NCI-H1694 treated with DMSO at 0.1 percent for 48 hours (cell line): ENCODE results near the gene CLCN4.

Experiments used
- DNase-seq: peaks from one replicate; lab custom pipeline; 2025; lab: John Stamatoyannopoulos, UW

The CLCN4 gene

GRCh38 chrX:10130354-10130753, 26.4 kb upstream of the CLCN4 start:
- no peak for DNase-seq

GRCh38 chrX:10133980-10134676, 22.6 kb upstream of the CLCN4 start:
- no peak for DNase-seq

- DNase-seq, result no peak
These were observed 21.9 kb upstream of the CLCN4 start for GRCh38 chrX:10134921-10135320.

GRCh38 chrX:10135561-10136399, 21.0 kb upstream of the CLCN4 start:
- no peak for DNase-seq

DNA sequence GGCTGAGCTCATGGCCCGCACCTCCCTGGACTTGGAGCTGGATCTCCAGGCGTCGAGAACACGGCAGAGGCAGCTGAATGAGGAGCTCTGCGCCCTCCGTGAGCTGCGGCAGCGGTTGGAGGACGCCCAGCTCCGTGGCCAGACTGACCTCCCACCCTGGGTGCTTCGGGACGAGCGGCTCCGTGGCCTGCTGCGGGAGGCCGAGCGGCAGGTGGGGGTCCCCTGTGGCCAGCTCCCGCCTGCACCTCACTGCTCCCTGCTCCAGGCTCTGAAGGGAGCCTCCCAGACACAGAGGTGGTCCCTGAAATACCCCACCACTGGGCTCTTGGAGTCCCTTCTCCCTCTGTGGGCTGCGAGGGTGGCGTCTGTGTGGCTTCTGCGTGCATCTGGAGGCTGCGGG, 18.0 kb upstream of the CLCN4 start:
- no peak for DNase-seq

DNA sequence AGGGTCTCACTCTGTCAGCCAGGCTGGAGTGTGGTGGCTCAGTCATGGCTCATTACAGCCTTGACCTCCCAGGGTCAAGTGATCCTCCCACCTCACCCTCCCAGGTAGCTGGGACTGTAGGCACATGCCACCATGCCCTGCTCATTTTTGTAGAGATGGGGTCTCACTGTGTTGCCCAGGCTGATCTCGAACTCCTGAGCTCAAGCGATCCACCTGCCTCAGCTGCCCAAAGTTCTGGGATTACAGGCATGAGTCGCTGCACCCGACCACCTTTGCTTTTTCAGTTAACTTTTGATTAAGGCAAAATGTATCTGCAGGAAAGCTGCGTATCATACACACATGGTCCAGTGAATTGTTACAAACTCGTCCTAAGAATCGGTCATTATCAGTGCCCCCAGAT, 16.5 kb upstream of the CLCN4 start:
- DNase-seq, result no peak

GRCh38 chrX:10142041-10142599, 14.7 kb upstream of the CLCN4 start:
- no peak for DNase-seq

- DNase-seq, result no peak
These were observed 13.4 kb upstream of the CLCN4 start for GRCh38 chrX:10143071-10143983.

GRCh38 chrX:10146346-10146745, 10.4 kb upstream of the CLCN4 start:
- no peak for DNase-seq

GRCh38 chrX:10152086-10152485, 4.7 kb upstream of the CLCN4 start:
- DNase-seq, result no peak

GRCh38 chrX:10155137-10155536, 1.6 kb upstream of the CLCN4 start:
- no peak for DNase-seq

- no peak for DNase-seq
These were observed 212 bp downstream of the CLCN4 start for GRCh38 chrX:10157032-10157341.

GRCh38 chrX:10157543-10157942, 768 bp downstream of the CLCN4 start:
- no peak for DNase-seq

GRCh38 chrX:10158279-10159144, 1.7 kb downstream of the CLCN4 start:
- DNase-seq, result no peak

GRCh38 chrX:10159145-10159468, 2.3 kb downstream of the CLCN4 start:
- DNase-seq, result no peak

DNA sequence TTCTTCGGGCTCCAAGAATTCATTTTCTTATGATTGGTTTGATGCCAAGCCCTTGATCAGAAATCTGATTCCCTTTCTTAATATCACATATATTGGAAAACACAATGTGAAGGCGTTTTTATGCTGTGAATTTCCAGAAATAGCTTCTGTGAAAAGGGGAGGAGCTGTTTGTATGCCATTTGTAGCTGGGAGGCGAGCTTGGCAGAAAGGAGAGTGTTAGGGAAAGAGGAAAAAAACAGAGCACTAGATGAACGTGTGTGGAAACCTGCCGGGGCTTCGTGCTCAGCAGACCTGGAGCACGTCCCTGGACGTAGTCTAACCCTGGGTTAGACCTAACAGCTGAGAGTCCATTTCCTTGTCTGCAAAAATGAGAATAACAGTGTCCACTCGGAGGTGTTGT, 3.4 kb downstream of the CLCN4 start:
- no peak for DNase-seq

DNA sequence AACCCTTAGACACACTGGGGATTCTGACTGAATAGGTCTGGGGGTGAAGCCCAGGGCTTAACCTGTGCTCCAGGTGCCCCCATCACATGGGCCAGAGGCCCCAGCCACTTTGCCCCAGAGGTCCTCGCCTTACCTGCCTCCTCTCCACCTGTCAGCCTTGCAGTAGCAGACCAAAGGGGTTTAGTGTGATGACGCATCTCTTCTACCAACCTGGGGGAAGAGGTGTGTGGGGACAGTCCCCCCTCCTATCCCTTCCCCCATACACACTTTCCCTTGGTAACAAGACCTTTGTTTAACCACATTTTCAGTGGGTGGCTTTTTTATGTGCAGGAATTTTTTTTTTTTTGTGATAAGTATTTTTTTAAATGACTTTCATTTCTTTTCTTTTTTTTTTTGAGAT, 6.3 kb downstream of the CLCN4 start:
- DNase-seq, result no peak

- DNase-seq, result no peak
These were observed 8.1 kb downstream of the CLCN4 start for GRCh38 chrX:10164879-10165278.

DNA sequence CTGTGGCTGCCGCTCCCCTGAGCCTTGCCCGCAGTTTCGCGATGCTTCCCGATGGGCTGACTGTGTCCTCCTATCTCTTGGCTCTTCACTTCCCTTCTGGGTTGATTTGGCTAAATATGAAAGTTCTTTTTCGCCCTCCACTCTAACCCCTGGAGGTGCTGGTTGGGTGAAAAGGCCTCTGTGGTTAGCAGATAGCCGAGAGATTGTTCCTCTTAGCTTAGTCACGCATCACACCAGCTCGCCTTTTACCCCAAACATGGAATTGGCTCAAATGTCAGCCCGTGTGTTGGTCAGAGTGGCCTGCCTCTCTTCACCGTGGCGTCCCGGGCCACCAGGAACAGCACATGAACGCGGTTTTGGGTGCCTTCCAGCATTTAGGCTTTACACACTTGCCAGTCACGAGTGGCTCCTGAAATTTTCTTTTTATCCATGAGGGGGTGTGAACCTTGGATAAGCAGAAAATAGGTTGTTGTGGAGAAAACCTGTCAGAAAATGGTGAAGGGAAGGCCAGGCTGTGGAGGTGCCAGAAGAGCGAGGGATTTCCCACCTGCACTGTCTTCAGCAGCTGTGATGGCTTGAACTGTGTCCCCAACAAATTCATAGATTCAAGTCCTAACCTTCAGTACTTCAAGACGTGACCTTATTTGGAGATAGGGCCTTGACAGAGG, 8.9 kb downstream of the CLCN4 start:
- no peak for DNase-seq

DNA sequence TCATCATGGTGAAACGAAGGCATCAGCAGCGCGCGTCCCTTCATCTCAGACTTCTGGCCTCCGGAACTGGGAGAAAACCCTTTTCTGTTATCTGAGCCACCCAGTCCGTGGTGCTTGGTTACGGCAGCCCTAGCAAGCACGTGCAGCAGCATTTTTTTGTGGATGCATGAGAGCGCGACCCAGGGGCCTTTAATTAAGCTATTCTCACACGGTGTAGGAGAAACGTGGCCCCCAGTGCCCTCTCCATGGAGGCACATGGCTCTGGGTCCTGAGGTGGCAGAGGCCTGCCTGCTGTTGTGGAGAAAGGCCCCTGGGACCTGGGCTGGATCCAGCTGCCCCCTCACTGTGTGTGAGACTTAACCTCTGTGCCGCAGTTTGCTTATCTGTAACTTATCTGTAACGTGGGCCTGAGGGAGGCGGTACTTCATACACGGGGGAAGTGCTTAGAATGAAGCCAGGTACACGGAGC, 9.5 kb downstream of the CLCN4 start:
- DNase-seq, result no peak

GRCh38 chrX:10166731-10167151, 10.0 kb downstream of the CLCN4 start:
- no peak for DNase-seq
